Endothelial cell of umbilical vein (primary cell): ENCODE measurements around the gene ALG12. TPM values are rescaled to one million over a fixed set of nuclear protein-coding genes. Genes with fewer than 3 reads are reported as not detected.

Experiments
- BruUV-seq: library from RNA; stranded (reverse); fragments of 400-500 nt; replicated peaks from 2 replicates; lab custom pipeline; 2021; lab: Mats Ljungman, UMichigan
- CTCF ChIA-PET: fragments of 300-600, 350-600 bp; sonication (Branson Sonifier 250); formaldehyde crosslinking; loops from one replicate; lab custom pipeline; 2021; ENCODE audit warnings: antibody characterized with exemption, inconsistent platforms; lab: Charles Lee
- POLR2A ChIA-PET: fragments of 300-600, 350-600 bp; sonication (Branson Sonifier 250); formaldehyde crosslinking; loops from one replicate; lab custom pipeline; 2021; ENCODE audit warnings: antibody characterized with exemption, inconsistent platforms; lab: Charles Lee
- DNase-seq: peaks from one replicate; pipeline ENCODE4 v3.0.0-alpha.2; 2011; ENCODE audit warnings: low read depth, low spot score
- FAIRE-seq: peaks from 2 replicates; lab custom pipeline; 2011; peaks lifted over from hg19 to GRCh38; lab: Jason Lieb, UNC
- H2AFZ ChIP-seq: 2 replicates; pipeline ENCODE4 v1.6.0; 2012; ENCODE audit warnings: low read depth, low read length, control low read depth, inconsistent platforms
- H3K27ac ChIP-seq: 2 replicates; pipeline ENCODE4 v1.5.1; 2011; ENCODE audit warnings: low read depth, mild to moderate bottlenecking, control low read depth, low read length, moderate library complexity; ENCODE audit not compliant: insufficient read depth
- H3K27me3 ChIP-seq, 2 experiments: 2 replicates each; pipeline versions ENCODE4 v1.6.0 to v1.6.1; 2011; ENCODE audit warnings: low read length in 2 of 2, mixed read lengths in 1 of 2; ENCODE audit not compliant: control insufficient read depth in 2 of 2, insufficient read depth in 2 of 2
- H3K36me3 ChIP-seq, 2 experiments: 2 replicates in 1 of 2; 3 replicates in 1 of 2; pipeline ENCODE4 v1.5.1; 2011; ENCODE audit warnings: low read length in 2 of 2, mild to moderate bottlenecking in 1 of 2, moderate library complexity in 1 of 2; ENCODE audit not compliant: control insufficient read depth in 2 of 2, insufficient read depth in 2 of 2; ENCODE audit errors: extremely low read depth in 1 of 2
- H3K4me1 ChIP-seq: 3 replicates; pipeline ENCODE4 v1.5.1; 2011; ENCODE audit warnings: mild to moderate bottlenecking, low read length; ENCODE audit not compliant: control insufficient read depth, insufficient read depth; ENCODE audit errors: extremely low read depth
- H3K4me2 ChIP-seq: 2 replicates; pipeline ENCODE4 v1.6.1; 2011; ENCODE audit warnings: low read length, control low read depth, mixed read lengths; ENCODE audit not compliant: insufficient read depth
- H3K4me3 ChIP-seq, 3 experiments: fragments of 200-600 bp in 1 of 3; sonication (generic), shearing (Covaris generic) in 1 of 3; replicated peaks in 1 of 3; 2 replicates each; pipeline ENCODE4 v1.5.1; 2011 to 2016; ENCODE audit warnings: control low read depth in 3 of 3, low read length in 3 of 3, mild to moderate bottlenecking in 2 of 3, inconsistent platforms in 1 of 3, low read depth in 1 of 3, moderate library complexity in 1 of 3; ENCODE audit not compliant: insufficient read depth in 1 of 3
- H3K79me2 ChIP-seq: 2 replicates; pipeline ENCODE4 v1.6.0; 2012; ENCODE audit warnings: low read length, inconsistent platforms; ENCODE audit not compliant: control insufficient read depth, insufficient read depth
- H3K9ac ChIP-seq: replicated peaks from 2 replicates; pipeline ENCODE3; 2011; ENCODE audit warnings: low read length, control low read depth; ENCODE audit not compliant: insufficient read depth; ENCODE audit errors: extremely low read depth
- H3K9me1 ChIP-seq: replicated peaks from 3 replicates; pipeline ENCODE4 v1.6.0; 2011; ENCODE audit warnings: mild to moderate bottlenecking, low read length; ENCODE audit not compliant: control insufficient read depth, insufficient read depth; ENCODE audit errors: extremely low read depth
- H3K9me3 ChIP-seq: replicated peaks from 2 replicates; pipeline ENCODE4 v1.5.1; 2012; ENCODE audit warnings: low read length, inconsistent platforms; ENCODE audit not compliant: control insufficient read depth, insufficient read depth
- H4K20me1 ChIP-seq: replicated peaks from 2 replicates; pipeline ENCODE3; 2011; ENCODE audit warnings: mild to moderate bottlenecking, low read length; ENCODE audit not compliant: control insufficient read depth, insufficient read depth; ENCODE audit errors: extremely low read depth
- EZH2 ChIP-seq: IDR thresholded peaks from 2 replicates; pipeline ENCODE4 v1.6.1; 2012; ENCODE audit warnings: borderline replicate concordance, low read depth, mild to moderate bottlenecking, moderate library complexity, low read length, inconsistent platforms; ENCODE audit not compliant: severe bottlenecking
- FOS ChIP-seq: IDR thresholded peaks from 2 replicates; pipeline ENCODE4 v1.6.1; 2011; ENCODE audit warnings: mild to moderate bottlenecking, low read length, moderate library complexity, borderline replicate concordance; ENCODE audit not compliant: insufficient read depth
- GATA2 ChIP-seq: IDR thresholded peaks from 2 replicates; pipeline ENCODE4 v1.7.0; 2011; ENCODE audit warnings: low read depth, mild to moderate bottlenecking, moderate library complexity, mixed read lengths, low read length; ENCODE audit not compliant: insufficient read length, insufficient read depth
- JUN ChIP-seq: IDR thresholded peaks from 2 replicates; pipeline ENCODE4 v1.6.1; 2011; ENCODE audit warnings: borderline replicate concordance, low read depth; ENCODE audit not compliant: insufficient read length, insufficient read depth
- MYC ChIP-seq: IDR thresholded peaks from one replicate; pipeline ENCODE4 v1.6.1; 2011; ENCODE audit warnings: mild to moderate bottlenecking, low read depth, low read length
- POLR2A ChIP-seq: IDR thresholded peaks from 2 replicates; pipeline ENCODE4 v1.6.1; 2012; ENCODE audit warnings: low read depth, mild to moderate bottlenecking, control low read depth, low read length
- POLR2AphosphoS5 ChIP-seq: IDR thresholded peaks from 2 replicates; pipeline ENCODE4 v1.6.1; 2012; ENCODE audit warnings: low read depth, mild to moderate bottlenecking, control low read depth, low read length, moderate library complexity; ENCODE audit not compliant: insufficient read depth
- dilution Hi-C: fragments of 300-500 bp; cut with MboI; formaldehyde crosslinking; loops from one replicate; pipeline ENCODE4 v1.15.0; 2019; ENCODE audit warnings: low sequenced_read_pairs; ENCODE audit not compliant: extremely low pct_ligation_motif_present
- intact Hi-C: fragments of 100-400 bp; cut with micrococcal nuclease; formaldehyde crosslinking; loops from one replicate; pipeline ENCODE4 v1.10.0; 2022
- polyA plus RNA-seq, 4 experiments: library from polyadenylated mRNA; depleted of rRNA in 3 of 4; stranded (reverse) in 3 of 4; unstranded in 1 of 4; fragments of >200 nt; gene quantifications; 2 replicates each; pipeline versions ENCODE4 v1.2.1 to v1.2.3, GENCODE V29; 2011 to 2012; ENCODE audit warnings: missing spikeins in 1 of 4
- total RNA-seq: library from RNA; stranded (reverse); gene quantifications from 2 replicates; pipeline ENCODE4 v1.2.3, GENCODE V29; 2021
- TF ChIP-seq, protein P1 (sequence below), 2 donors: IDR thresholded peaks; 1 replicate in 1 of 2; 2 replicates in 1 of 2; pipeline ENCODE4 v1.5.1; 2011; ENCODE audit warnings: low read length in 2 of 2, mild to moderate bottlenecking in 2 of 2, moderate library complexity in 2 of 2, control low read depth in 1 of 2, inconsistent platforms in 1 of 2, low read depth in 1 of 2; ENCODE audit not compliant: insufficient read depth in 1 of 2; ENCODE audit errors: extremely low read depth in 1 of 2
- TF ChIP-seq, protein P2 (sequence below): IDR thresholded peaks from 2 replicates; pipeline ENCODE4 v1.6.1; 2011; ENCODE audit not compliant: insufficient read depth, insufficient read length

Gene ALG12
- total and polyA plus RNA-seq, 2 donors (not counting 3 experiments of a cell fraction or from before 2014, with no cell fraction given): 14.6 to 18.0 TPM

DNA sequence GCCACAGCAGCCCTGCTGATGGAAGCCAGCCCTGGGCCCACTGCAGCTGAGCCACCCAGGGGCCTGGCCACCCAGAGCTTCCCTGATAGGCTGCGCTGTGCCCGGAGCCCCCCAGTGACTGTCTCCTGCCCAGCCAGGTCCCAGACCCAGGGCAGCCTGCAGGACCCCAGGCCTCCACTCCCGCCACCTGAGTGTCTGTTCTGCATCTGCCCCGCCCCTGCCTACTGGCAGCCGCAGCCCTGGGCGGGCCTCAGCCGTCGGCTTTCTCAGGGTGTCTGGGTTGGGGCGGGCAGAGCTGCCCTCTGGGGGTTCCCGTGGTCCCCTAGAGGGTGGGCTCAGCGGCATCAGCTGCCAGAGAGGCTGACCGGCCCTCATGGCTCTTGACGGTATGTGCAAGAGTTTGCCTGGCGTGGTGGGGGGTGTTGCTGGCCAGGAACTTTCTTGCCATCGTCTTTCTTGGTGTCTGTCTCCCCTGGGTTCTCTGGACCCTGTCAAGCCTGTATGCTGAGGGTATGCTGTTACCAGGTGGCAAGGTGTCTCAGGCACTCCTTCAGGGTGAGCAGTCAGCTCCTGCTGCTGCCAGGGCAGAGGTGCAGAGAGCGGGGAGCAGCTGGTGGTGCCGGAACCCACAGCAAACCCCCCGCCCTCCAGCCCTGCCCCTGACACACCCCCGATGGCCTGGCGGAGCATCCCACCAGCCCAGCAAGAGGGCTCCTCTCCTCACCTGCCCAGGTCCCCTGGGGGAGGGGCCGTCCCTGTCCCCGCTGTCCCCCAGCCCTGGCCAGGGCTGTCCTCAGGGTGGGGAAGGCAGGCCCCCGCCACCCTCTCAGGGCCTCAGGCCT is 30.1 kb upstream of the ALG12 start:
- H3K9me1 ChIP-seq: no peaks in the 10 kb centered on the region
- no peaks in the 10 kb centered on the region for H3K79me2 ChIP-seq
- no peak overlapping the region for H3K9ac ChIP-seq
- H3K27ac ChIP-seq: no peak overlapping the region
- no peaks in the 10 kb centered on the region for H3K36me3 ChIP-seq
- TF ChIP-seq JUN (no peak), MYC (no peak)
- H3K27me3 ChIP-seq: no peaks in the 10 kb centered on the region
- no peak overlapping the region for H3K4me3 ChIP-seq
- ChIA-PET POLR2A (no interaction called here), CTCF (interaction anchor here (0.9 kb wide), 1 partner anchor 12 kb away, joined by 3 read pairs; no protein-coding TSS in a partner anchor)
- peaks cover 10% of the 10 kb centered on the region for H3K4me1 ChIP-seq
- no peaks in the 10 kb centered on the region for H4K20me1 ChIP-seq
- intact Hi-C loops (no loop called here), dilution Hi-C loops (no loop called here)
- no peak overlapping the region for H2AFZ ChIP-seq
- FAIRE-seq (no peak), DNase-seq (no peak)
- H3K9me3 ChIP-seq: no peaks in the 10 kb centered on the region
- H3K4me2 ChIP-seq: no peak overlapping the region
- BruUV-seq: no TSS peak

DNA sequence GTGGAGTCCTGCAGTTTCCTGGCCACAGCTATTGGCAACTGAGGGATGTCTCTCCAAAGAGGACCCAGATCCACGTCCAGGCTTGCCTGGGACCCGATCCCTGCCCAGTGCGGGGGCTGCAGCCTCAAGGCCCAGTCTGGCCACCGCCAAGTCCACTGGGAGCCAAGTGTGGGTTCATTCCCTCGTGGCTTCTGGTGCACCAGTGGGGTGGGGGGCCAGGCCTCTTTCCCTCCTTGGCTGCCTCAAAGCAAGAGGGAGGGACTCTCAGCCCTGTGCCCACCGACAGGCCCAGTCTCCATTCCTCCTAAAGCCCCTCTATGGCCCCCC is 29.0 kb upstream of the ALG12 start:
- Histone ChIP-seq H3K27me3 (no peaks in the 10 kb centered on the region), H3K36me3 (no peaks in the 10 kb centered on the region), H3K9me1 (no peaks in the 10 kb centered on the region), H2AFZ (no peak overlapping the region), H3K4me1 (peaks cover 6% of the 10 kb centered on the region), H3K4me2 (no peak overlapping the region), H3K4me3 (no peak overlapping the region), H3K9ac (no peak overlapping the region), H3K9me3 (no peaks in the 10 kb centered on the region), H3K79me2 (no peaks in the 10 kb centered on the region), H3K27ac (no peak overlapping the region), H4K20me1 (no peaks in the 10 kb centered on the region)
- ChIA-PET CTCF (no interaction called here), POLR2A (no interaction called here)
- TF ChIP-seq FOS (no peak), MYC (no peak), GATA2 (no peak), EZH2 (no peak), POLR2AphosphoS5 (no peak), JUN (no peak), POLR2A (no peak)
- TF ChIP-seq, protein P1, sequence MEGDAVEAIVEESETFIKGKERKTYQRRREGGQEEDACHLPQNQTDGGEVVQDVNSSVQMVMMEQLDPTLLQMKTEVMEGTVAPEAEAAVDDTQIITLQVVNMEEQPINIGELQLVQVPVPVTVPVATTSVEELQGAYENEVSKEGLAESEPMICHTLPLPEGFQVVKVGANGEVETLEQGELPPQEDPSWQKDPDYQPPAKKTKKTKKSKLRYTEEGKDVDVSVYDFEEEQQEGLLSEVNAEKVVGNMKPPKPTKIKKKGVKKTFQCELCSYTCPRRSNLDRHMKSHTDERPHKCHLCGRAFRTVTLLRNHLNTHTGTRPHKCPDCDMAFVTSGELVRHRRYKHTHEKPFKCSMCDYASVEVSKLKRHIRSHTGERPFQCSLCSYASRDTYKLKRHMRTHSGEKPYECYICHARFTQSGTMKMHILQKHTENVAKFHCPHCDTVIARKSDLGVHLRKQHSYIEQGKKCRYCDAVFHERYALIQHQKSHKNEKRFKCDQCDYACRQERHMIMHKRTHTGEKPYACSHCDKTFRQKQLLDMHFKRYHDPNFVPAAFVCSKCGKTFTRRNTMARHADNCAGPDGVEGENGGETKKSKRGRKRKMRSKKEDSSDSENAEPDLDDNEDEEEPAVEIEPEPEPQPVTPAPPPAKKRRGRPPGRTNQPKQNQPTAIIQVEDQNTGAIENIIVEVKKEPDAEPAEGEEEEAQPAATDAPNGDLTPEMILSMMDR (IDR thresholded peaks at IDR 0.05; ENCODE audit: extremely low read depth in 1 of 2, insufficient read depth in 1 of 2, low read depth in 1 of 2, low read length in 2 of 2): no peak
- TF ChIP-seq, protein P2, sequence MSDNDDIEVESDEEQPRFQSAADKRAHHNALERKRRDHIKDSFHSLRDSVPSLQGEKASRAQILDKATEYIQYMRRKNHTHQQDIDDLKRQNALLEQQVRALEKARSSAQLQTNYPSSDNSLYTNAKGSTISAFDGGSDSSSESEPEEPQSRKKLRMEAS: no peak
- no TSS peak for BruUV-seq
- DNase-seq (no peak), FAIRE-seq (no peak)
- intact Hi-C loops (no loop called here), dilution Hi-C loops (no loop called here)
